ENCODE results near the gene REEP6.

- TF ChIP-seq CTCF (IDR thresholded peaks at IDR 0.05 in 4 of 5, conservative IDR thresholded peaks at IDR 0.05 in 1 of 5) (no peak), POLR2A (IDR thresholded peaks at IDR 0.05) (no peak)
These were observed 48.0 kb downstream of the REEP6 start for GRCh38 chr19:1538978-1539377.
